ENCODE measurements around the gene TRPM2. TPM values are rescaled to one million over a fixed set of nuclear protein-coding genes. Genes with fewer than 3 reads are reported as not detected.

The TRPM2 gene
- total and polyA plus RNA-seq, 10 of the 15 experiments (the other 5 are each of a cell fraction or from before 2014, with no cell fraction given) = 0.03 to 9.1 (median 2.6) TPM

DNA sequence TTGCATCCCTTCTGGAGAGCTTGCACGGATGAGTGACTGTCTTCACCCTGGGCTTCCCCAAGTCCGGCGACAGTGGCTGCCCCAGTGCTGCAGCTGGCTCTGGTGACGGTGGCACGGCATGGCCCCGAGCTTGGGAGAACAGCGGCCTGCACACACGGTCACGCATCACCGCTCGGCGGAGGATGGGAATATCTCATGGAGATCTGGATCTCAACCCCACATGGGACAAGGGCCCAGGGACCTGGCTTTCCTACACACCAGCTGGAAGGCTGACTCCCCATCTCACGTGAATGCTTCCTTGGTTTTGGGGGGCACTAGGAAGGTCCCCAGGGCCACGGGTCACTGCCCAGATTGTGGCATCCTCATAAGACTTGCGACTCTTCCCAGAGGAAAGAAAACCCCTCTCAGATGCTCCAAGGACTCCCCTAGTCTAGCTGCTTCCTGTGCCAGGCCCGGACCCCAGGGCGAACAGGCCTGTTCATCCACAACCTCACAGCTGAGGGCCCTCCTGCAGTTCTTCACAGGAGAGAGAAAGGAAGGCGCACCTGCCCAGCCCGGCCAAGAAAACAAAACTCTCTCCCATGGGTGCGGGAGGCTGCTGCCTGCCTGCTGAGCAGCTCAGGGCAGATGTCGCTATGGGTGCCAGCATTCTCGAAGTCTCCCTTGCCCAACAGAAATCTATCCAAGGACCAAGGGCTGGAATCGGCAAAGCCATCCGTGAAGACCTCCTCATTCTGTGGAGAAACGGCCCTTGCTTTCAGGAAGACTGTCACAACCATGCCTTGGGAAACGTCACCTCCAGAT, 24.1 kb upstream of the TRPM2 start:
- H3K4me3 ChIP-seq = no peak overlapping the region
- H3K4me2 ChIP-seq (ENCODE audit: control insufficient read depth, insufficient read depth) = no peak overlapping the region
- TF ChIP-seq, protein P1, sequence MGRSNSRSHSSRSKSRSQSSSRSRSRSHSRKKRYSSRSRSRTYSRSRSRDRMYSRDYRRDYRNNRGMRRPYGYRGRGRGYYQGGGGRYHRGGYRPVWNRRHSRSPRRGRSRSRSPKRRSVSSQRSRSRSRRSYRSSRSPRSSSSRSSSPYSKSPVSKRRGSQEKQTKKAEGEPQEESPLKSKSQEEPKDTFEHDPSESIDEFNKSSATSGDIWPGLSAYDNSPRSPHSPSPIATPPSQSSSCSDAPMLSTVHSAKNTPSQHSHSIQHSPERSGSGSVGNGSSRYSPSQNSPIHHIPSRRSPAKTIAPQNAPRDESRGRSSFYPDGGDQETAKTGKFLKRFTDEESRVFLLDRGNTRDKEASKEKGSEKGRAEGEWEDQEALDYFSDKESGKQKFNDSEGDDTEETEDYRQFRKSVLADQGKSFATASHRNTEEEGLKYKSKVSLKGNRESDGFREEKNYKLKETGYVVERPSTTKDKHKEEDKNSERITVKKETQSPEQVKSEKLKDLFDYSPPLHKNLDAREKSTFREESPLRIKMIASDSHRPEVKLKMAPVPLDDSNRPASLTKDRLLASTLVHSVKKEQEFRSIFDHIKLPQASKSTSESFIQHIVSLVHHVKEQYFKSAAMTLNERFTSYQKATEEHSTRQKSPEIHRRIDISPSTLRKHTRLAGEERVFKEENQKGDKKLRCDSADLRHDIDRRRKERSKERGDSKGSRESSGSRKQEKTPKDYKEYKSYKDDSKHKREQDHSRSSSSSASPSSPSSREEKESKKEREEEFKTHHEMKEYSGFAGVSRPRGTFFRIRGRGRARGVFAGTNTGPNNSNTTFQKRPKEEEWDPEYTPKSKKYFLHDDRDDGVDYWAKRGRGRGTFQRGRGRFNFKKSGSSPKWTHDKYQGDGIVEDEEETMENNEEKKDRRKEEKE (IDR thresholded peaks at IDR 0.05) = no peak
- TF ChIP-seq, protein P2, sequence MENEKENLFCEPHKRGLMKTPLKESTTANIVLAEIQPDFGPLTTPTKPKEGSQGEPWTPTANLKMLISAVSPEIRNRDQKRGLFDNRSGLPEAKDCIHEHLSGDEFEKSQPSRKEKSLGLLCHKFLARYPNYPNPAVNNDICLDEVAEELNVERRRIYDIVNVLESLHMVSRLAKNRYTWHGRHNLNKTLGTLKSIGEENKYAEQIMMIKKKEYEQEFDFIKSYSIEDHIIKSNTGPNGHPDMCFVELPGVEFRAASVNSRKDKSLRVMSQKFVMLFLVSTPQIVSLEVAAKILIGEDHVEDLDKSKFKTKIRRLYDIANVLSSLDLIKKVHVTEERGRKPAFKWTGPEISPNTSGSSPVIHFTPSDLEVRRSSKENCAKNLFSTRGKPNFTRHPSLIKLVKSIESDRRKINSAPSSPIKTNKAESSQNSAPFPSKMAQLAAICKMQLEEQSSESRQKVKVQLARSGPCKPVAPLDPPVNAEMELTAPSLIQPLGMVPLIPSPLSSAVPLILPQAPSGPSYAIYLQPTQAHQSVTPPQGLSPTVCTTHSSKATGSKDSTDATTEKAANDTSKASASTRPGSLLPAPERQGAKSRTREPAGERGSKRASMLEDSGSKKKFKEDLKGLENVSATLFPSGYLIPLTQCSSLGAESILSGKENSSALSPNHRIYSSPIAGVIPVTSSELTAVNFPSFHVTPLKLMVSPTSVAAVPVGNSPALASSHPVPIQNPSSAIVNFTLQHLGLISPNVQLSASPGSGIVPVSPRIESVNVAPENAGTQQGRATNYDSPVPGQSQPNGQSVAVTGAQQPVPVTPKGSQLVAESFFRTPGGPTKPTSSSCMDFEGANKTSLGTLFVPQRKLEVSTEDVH (IDR thresholded peaks at IDR 0.05; ENCODE audit: low read depth, partially characterized antibody) = no peak
- TF ChIP-seq, protein P3, sequence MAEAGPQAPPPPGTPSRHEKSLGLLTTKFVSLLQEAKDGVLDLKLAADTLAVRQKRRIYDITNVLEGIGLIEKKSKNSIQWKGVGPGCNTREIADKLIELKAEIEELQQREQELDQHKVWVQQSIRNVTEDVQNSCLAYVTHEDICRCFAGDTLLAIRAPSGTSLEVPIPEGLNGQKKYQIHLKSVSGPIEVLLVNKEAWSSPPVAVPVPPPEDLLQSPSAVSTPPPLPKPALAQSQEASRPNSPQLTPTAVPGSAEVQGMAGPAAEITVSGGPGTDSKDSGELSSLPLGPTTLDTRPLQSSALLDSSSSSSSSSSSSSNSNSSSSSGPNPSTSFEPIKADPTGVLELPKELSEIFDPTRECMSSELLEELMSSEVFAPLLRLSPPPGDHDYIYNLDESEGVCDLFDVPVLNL (IDR thresholded peaks at IDR 0.05; ENCODE audit: low read depth, low read length) = no peak
- TF ChIP-seq, protein P4, sequence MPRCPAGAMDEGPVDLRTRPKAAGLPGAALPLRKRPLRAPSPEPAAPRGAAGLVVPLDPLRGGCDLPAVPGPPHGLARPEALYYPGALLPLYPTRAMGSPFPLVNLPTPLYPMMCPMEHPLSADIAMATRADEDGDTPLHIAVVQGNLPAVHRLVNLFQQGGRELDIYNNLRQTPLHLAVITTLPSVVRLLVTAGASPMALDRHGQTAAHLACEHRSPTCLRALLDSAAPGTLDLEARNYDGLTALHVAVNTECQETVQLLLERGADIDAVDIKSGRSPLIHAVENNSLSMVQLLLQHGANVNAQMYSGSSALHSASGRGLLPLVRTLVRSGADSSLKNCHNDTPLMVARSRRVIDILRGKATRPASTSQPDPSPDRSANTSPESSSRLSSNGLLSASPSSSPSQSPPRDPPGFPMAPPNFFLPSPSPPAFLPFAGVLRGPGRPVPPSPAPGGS (IDR thresholded peaks at IDR 0.05; ENCODE audit: borderline replicate concordance, insufficient read depth, low read depth, low read length, poor library complexity, severe bottlenecking) = peak; percentile 45
- TF ChIP-seq MTA3 (IDR thresholded peaks at IDR 0.05; ENCODE audit: borderline replicate concordance, low read length) (peak; percentile 61; the same call in 1 of the 2 replicates), POLR2AphosphoS5 (IDR thresholded peaks at IDR 0.05; ENCODE audit: low read length) (peak; percentile 24), FOXK2 (IDR thresholded peaks at IDR 0.05) (no peak), CBFB (IDR thresholded peaks at IDR 0.05; ENCODE audit: low read depth) (no peak), POLR2A (IDR thresholded peaks at IDR 0.05; ENCODE audit: low read depth, low read length) (peak; percentile 66), NFYA (IDR thresholded peaks at IDR 0.05; ENCODE audit: borderline replicate concordance, low read depth, low read length) (no peak), PAX5 (IDR thresholded peaks at IDR 0.05; ENCODE audit: borderline replicate concordance, low read depth, low read length) (peak; percentile 91), POLR2AphosphoS2 (IDR thresholded peaks at IDR 0.05; ENCODE audit: low read depth, low read length) (peak; percentile 64; the same call in 1 of the 2 replicates), SP1 (IDR thresholded peaks at IDR 0.05; ENCODE audit: low read depth, low read length) (no peak), MYB (IDR thresholded peaks at IDR 0.05; ENCODE audit: borderline replicate concordance, low read depth, low read length) (no peak)
- ChIA-PET POLR2A (no interaction called here), CTCF (interaction anchor here (1.6 kb wide), 1 partner anchor 9 kb away, joined by 4 read pairs; no protein-coding TSS in a partner anchor), SMC1A (ENCODE audit: uncharacterized antibody, unreplicated experiment) (no interaction called here), RAD21 (ENCODE audit: unreplicated experiment) (no interaction called here)
- H4K20me1 ChIP-seq (ENCODE audit: control insufficient read depth, insufficient read depth) = no peaks in the 10 kb centered on the region
- H3K9me3 ChIP-seq (replicated peaks; ENCODE audit: control insufficient read depth, insufficient read depth, low read length) = no peaks in the 10 kb centered on the region
- no peaks in the 10 kb centered on the region for H3K4me1 ChIP-seq (ENCODE audit: control insufficient read depth, insufficient read depth, low read length)
- FAIRE-seq = no peak
- no TSS peak for BruUV-seq (replicated peaks)
- H3K36me3 ChIP-seq (ENCODE audit: control insufficient read depth in 2 of 2, insufficient read depth in 2 of 2, low read length in 1 of 2) = peaks cover 0 to 8% of the 10 kb centered on the region in 2 experiments; a peak in 3 of 4 replicates
- intact Hi-C loops (cut with micrococcal nuclease; ENCODE audit: unreplicated experiment) = no loop called here
- DNase-seq (ENCODE audit: low read depth, low spot score) = no peak
- no peaks in the 10 kb centered on the region for H3K79me2 ChIP-seq (ENCODE audit: control insufficient read depth, insufficient read depth, low read length)
- H2AFZ ChIP-seq (ENCODE audit: control insufficient read depth, low read depth, low read length) = no peak overlapping the region
- no peaks in the 10 kb centered on the region for H3K27me3 ChIP-seq (replicated peaks in 1 of 2; ENCODE audit: control insufficient read depth in 2 of 2, insufficient read depth in 2 of 2, low read length in 1 of 2)
- 76% methylated on average over 26 of the region's 26 CpGs for WGBS (ENCODE audit: insufficient coverage, insufficient replicate concordance, low lambda C conversion rate, missing lambda C conversion rate)
- ATAC-seq = no peak
- H3K27ac ChIP-seq (ENCODE audit: control insufficient read depth, insufficient read depth) = no peak overlapping the region
- in situ Hi-C loops (cut with MboI) = no loop called here
- H3K9ac ChIP-seq (ENCODE audit: control insufficient read depth, insufficient read depth, low read length) = no peak overlapping the region
